ENCODE measurements around the gene MAP3K2. TPM values are rescaled to one million over a fixed set of nuclear protein-coding genes. Genes with fewer than 3 reads are reported as not detected.

Gene MAP3K2
- total and polyA plus RNA-seq, 8 donors, result 4.2 to 37.6 (median 22.6) TPM

DNA sequence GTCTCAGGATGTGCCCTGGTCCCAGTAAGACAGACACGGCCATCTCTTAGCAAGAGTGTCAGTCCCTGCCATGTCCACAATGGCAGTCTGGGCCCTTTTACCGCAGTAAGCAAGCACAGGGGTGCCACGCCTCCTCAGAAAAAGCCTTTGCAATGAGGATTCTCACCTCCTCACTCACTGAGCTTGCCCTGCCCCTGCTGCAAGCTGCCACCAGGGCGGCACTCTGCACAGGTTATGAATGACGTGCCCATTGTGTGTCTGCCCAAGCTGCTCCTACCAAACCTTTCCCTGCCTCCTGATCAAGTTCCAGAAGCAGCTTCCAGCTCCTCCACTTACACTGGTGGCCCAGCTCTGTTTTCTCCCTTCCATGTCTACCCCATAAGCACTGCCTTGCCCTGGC lies 117.1 kb downstream of the MAP3K2 start:
- intact Hi-C loops (cut with DNase I), result no loop called here
- H3K9me3 ChIP-seq, result no peaks in the 10 kb centered on the region
- H3K4me1 ChIP-seq, result no peaks in the 10 kb centered on the region
- H3K36me3 ChIP-seq, result peaks cover 0 to 55% (median 16%) of the 10 kb centered on the region in 3 donors
- 96% methylated on average over 5 of the region's 5 CpGs for WGBS, 2 donors
- H3K27ac ChIP-seq, result no peak overlapping the region
- DNase-seq (no peak), ATAC-seq (no peak), FAIRE-seq (no peak)
- TF ChIP-seq, protein P1, sequence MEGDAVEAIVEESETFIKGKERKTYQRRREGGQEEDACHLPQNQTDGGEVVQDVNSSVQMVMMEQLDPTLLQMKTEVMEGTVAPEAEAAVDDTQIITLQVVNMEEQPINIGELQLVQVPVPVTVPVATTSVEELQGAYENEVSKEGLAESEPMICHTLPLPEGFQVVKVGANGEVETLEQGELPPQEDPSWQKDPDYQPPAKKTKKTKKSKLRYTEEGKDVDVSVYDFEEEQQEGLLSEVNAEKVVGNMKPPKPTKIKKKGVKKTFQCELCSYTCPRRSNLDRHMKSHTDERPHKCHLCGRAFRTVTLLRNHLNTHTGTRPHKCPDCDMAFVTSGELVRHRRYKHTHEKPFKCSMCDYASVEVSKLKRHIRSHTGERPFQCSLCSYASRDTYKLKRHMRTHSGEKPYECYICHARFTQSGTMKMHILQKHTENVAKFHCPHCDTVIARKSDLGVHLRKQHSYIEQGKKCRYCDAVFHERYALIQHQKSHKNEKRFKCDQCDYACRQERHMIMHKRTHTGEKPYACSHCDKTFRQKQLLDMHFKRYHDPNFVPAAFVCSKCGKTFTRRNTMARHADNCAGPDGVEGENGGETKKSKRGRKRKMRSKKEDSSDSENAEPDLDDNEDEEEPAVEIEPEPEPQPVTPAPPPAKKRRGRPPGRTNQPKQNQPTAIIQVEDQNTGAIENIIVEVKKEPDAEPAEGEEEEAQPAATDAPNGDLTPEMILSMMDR (IDR thresholded peaks at IDR 0.05), result no peak
- no peak overlapping the region for H3K4me3 ChIP-seq
- no peaks in the 10 kb centered on the region for H3K27me3 ChIP-seq

DNA sequence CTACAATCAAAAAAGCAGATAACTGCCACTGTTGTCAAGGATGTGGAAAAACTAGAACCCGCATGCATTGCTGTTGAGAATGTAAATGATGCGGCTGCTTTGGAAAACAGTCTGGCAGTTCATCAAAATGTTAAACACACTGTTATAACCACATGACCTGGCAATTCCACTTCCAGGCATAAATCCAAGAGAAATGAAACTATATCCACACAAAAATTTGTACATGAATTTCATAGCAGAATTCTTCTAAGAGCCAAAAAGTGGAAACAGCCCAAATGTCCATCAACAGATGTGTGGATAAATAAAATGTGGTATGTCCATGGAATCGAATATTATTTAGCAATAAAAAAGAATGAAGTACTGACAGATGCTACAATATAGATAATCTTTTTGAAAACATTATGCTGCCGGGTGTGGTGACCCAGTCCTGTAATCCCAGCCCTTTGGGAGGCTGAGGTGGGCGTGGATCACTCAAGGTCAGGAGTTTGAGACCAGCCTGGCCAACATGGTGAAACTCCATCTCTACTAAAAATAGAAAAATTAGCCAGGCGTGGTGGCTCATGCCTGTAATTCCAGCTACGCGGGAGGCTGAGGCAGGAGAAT lies 125.9 kb downstream of the MAP3K2 start:
- Histone ChIP-seq H3K4me3 (no peak overlapping the region), H3K36me3 (peaks cover 3 to 38% (median 18%) of the 10 kb centered on the region in 3 donors), H3K4me1 (no peaks in the 10 kb centered on the region), H3K27me3 (no peaks in the 10 kb centered on the region), H3K27ac (no peak overlapping the region), H3K9me3 (no peaks in the 10 kb centered on the region)
- no peak for ATAC-seq
- intact Hi-C loops (cut with DNase I), result no loop called here
- no peak for DNase-seq
- TF ChIP-seq, protein P1 (IDR thresholded peaks at IDR 0.05), result no peak
- FAIRE-seq, result no peak
- WGBS, 2 donors, result 94 to 98% methylated on average over 8 of the region's 8 CpGs

DNA sequence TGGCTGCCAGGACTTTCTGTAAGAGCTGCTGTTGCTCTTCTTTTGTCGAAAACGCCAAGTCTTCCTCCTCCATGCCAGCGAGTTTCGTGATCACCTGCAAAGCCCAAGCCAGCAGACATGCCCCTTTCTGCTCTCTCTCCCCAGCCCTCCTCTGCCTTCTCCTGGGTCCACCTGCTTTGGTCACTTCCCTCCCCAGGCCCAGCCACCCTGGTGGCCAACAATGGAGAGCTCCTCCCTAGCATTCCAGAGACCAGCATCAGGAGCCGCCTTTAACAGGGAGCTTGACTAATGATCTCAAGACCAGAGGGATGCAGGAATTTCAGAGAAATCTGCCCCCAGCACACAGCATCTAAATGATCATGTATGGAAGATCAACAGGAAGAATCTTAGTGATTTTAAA lies 128.4 kb downstream of the MAP3K2 start:
- no peak for FAIRE-seq
- no peak overlapping the region for H3K4me3 ChIP-seq
- no peaks in the 10 kb centered on the region for H3K27me3 ChIP-seq
- no peaks in the 10 kb centered on the region for H3K9me3 ChIP-seq
- no peaks in the 10 kb centered on the region for H3K4me1 ChIP-seq
- peaks cover 3 to 35% (median 18%) of the 10 kb centered on the region in 3 donors for H3K36me3 ChIP-seq
- H3K27ac ChIP-seq, result no peak overlapping the region
- no peak for ATAC-seq
- TF ChIP-seq, protein P1 (IDR thresholded peaks at IDR 0.05), result no peak
- DNase-seq, result no peak
- intact Hi-C loops (cut with DNase I), result no loop called here
- 93 to 97% methylated on average over 5 of the region's 5 CpGs for WGBS, 2 donors

DNA sequence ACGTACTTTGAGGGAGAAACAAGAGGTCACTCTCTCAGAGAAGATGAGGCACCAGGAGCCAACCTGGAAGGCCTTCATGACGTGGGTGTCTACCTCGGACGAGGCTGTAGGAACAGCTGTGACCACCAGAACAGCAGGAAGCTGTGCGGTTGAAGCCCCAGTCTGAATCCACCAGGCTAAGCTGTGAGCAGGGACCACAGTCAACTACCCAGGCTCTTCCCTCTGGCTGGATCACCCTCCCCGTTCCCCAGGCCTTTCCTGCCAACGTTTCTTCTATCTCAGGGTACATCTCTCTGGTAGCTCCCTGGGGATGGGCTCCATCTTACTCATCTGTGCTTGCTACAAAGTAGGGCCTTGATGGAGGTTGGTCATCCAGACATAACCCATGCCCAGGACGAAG lies 130.9 kb downstream of the MAP3K2 start:
- H3K36me3 ChIP-seq, result peaks cover 3 to 31% (median 18%) of the 10 kb centered on the region in 3 donors
- FAIRE-seq, result no peak
- whole genome bisulfite sequencing, 2 donors, result 80 to 84% methylated on average over 8 of the region's 8 CpGs

DNA sequence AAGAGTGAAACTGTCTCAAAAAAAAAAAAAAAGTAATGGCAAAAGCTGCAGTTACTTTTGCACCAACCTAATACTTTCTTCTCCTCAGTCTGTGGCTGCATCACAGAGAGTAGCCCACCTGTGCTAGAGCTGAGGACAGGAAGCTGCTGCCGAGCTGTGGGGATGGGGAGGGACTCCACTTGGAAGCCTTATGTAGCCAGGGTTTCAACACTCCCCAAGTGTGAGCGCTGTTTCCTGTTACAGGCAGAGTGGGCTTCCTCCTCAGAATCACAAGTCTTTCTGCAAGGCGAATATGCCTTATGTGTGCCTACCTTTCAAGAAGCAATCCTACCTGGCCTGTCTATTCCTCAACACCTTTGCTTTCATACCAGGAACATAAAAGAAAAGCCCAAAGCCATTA lies 131.4 kb downstream of the MAP3K2 start:
- H3K36me3 ChIP-seq, result peaks cover 3 to 31% (median 18%) of the 10 kb centered on the region in 3 donors
- H3K4me1 ChIP-seq, result no peaks in the 10 kb centered on the region
- ATAC-seq (no peak), FAIRE-seq (no peak), DNase-seq (no peak)
- H3K9me3 ChIP-seq, result no peaks in the 10 kb centered on the region
- intact Hi-C loops (cut with DNase I), result no loop called here
- no peak overlapping the region for H3K27ac ChIP-seq
- TF ChIP-seq, protein P1 (IDR thresholded peaks at IDR 0.05), result no peak
- no peaks in the 10 kb centered on the region for H3K27me3 ChIP-seq
- no peak overlapping the region for H3K4me3 ChIP-seq
- 92 to 93% methylated on average over 3 of the region's 3 CpGs for WGBS, 2 donors

More for the DNA sequence above, 130.9 kb downstream of the MAP3K2 start:
- intact Hi-C loops (cut with DNase I), result no loop called here
- DNase-seq (no peak), ATAC-seq (no peak)
- TF ChIP-seq, protein P1 (IDR thresholded peaks at IDR 0.05), result no peak
- no peaks in the 10 kb centered on the region for H3K4me1 ChIP-seq
- H3K27me3 ChIP-seq, result no peaks in the 10 kb centered on the region
- H3K4me3 ChIP-seq, result no peak overlapping the region
- no peaks in the 10 kb centered on the region for H3K9me3 ChIP-seq
- H3K27ac ChIP-seq, result no peak overlapping the region

Data from pancreas (tissue), 10 donors.